Measurements from ENCODE around the gene PRAMEF10.
"Not testable (repeated sequence)": the region's sequence is repeated elsewhere in the genome, so short reads cannot be mapped to it uniquely, and the experiment has no call there.

Gene PRAMEF10

GRCh38 chr1:12898170-12898569 is at the start of gene PRAMEF10:
PRAMEF10 (minus strand) TSS chr1:12898270; CDS start chr1:12895847, 2,423 bp downstream.
- not testable (repeated sequence) for DNase-seq

- DNase-seq = not testable (repeated sequence)
Observed at GRCh38 chr1:12947480-12947879, 49.4 kb upstream of the PRAMEF10 start, which contains the start of gene PRAMEF6. PRAMEF6 (minus strand) TSS chr1:12947580; CDS start chr1:12942518, 5,062 bp downstream.

- DNase-seq = not testable (repeated sequence)
Observed at GRCh38 chr1:12924368-12924767, 26.3 kb upstream of the PRAMEF10 start.

GRCh38 chr1:12921749-12922148 is 23.7 kb upstream of the PRAMEF10 start:
- not testable (repeated sequence) for DNase-seq

- not testable (repeated sequence) for DNase-seq
Observed at GRCh38 chr1:12916310-12916709, 18.2 kb upstream of the PRAMEF10 start, which contains the start of gene PRAMEF7. PRAMEF7 (plus strand) TSS chr1:12916610; CDS start chr1:12917693, 1,083 bp downstream.

GRCh38 chr1:12903793-12904572 is 5.9 kb upstream of the PRAMEF10 start:
- DNase-seq = not testable (repeated sequence)

- not testable (repeated sequence) for DNase-seq
Observed at GRCh38 chr1:12899186-12899585, 1.1 kb upstream of the PRAMEF10 start.

GRCh38 chr1:12886101-12886500 is 12.0 kb downstream of the PRAMEF10 start, which contains the start of gene PRAMEF4:
PRAMEF4 (minus strand) TSS chr1:12886201; CDS start chr1:12883394, 2,807 bp downstream.
- DNase-seq = not testable (repeated sequence)

- DNase-seq = not testable (repeated sequence)
Observed at GRCh38 chr1:12878453-12878852, 19.6 kb downstream of the PRAMEF10 start.

- DNase-seq = not testable (repeated sequence)
Observed at GRCh38 chr1:12863131-12863880, 34.8 kb downstream of the PRAMEF10 start.

- not testable (repeated sequence) for DNase-seq
Observed at GRCh38 chr1:12856786-12857185, 41.3 kb downstream of the PRAMEF10 start, which contains the start of gene PRAMEF2. PRAMEF2 (plus strand) TSS chr1:12857086; CDS start chr1:12859010, 1,924 bp downstream.

- DNase-seq = no peak
Observed at GRCh38 chr1:12851779-12852178, 46.3 kb downstream of the PRAMEF10 start.

GRCh38 chr1:12848620-12849019 is 49.5 kb downstream of the PRAMEF10 start, which contains the start of gene HNRNPCL1:
HNRNPCL1 (minus strand) TSS chr1:12848720; CDS start chr1:12848289, 431 bp downstream.
- not testable (repeated sequence) for DNase-seq
